PC-9 (cell line): ENCODE measurements around the gene JARID2.

Source experiments
- EZH2 ChIP-seq: fragments of 200-600 bp; sonication (generic); IDR thresholded peaks from 2 replicates; pipeline ENCODE4 v1.8.0; 2017; ENCODE audit warnings: antibody characterized with exemption, low read depth
- TF ChIP-seq, protein P1 (sequence below): fragments of 200-600 bp; sonication (generic); conservative IDR thresholded peaks from 2 replicates; pipeline ENCODE4 v1.6.1; 2017; ENCODE audit warnings: mixed run types, antibody characterized with exemption, mild to moderate bottlenecking, moderate library complexity

DNA sequence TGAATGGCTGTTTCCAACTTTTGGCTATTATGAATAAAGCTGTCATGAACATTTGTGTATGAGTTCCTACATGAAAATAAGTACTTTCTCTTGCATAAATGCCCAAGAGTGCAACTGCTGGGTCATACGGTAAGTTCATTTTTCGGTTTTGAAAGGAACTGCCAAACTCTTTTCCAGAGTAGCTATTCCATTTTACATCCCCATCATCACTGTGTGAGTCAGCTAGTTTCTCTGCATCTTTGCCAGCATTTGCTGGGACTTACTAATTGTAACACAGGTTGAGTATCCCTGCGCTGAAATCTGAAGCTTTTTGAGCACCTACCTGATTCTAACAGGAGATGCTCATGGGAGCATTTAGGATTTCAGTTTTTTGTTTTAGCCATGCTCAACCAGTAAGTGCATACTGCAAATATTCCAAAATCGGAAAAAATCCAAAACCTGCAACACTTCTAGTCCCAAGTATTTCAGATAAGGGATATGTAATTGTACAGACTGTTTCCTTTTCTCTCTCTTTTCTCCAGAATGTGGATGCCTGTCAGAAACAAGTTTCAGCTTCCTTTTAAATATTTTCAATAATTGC lies 298.5 kb downstream of the JARID2 start:
- TF ChIP-seq, protein P1, sequence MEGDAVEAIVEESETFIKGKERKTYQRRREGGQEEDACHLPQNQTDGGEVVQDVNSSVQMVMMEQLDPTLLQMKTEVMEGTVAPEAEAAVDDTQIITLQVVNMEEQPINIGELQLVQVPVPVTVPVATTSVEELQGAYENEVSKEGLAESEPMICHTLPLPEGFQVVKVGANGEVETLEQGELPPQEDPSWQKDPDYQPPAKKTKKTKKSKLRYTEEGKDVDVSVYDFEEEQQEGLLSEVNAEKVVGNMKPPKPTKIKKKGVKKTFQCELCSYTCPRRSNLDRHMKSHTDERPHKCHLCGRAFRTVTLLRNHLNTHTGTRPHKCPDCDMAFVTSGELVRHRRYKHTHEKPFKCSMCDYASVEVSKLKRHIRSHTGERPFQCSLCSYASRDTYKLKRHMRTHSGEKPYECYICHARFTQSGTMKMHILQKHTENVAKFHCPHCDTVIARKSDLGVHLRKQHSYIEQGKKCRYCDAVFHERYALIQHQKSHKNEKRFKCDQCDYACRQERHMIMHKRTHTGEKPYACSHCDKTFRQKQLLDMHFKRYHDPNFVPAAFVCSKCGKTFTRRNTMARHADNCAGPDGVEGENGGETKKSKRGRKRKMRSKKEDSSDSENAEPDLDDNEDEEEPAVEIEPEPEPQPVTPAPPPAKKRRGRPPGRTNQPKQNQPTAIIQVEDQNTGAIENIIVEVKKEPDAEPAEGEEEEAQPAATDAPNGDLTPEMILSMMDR = no peak
- no peak for TF ChIP-seq EZH2
